HG02588 (cell line): ENCODE measurements around the gene NUDT2.
"Not testable (repeated sequence)": the region's sequence is repeated elsewhere in the genome, so short reads cannot be mapped to it uniquely, and the experiment has no call there.

Experiments
- ATAC-seq: cut with Tn5 transposase; IDR thresholded peaks from one replicate; pipeline ENCODE4 v1.9.1; 2021; ENCODE audit warnings: mild to moderate bottlenecking, moderate library complexity; ENCODE audit not compliant: unreplicated experiment

NUDT2 gene

DNA sequence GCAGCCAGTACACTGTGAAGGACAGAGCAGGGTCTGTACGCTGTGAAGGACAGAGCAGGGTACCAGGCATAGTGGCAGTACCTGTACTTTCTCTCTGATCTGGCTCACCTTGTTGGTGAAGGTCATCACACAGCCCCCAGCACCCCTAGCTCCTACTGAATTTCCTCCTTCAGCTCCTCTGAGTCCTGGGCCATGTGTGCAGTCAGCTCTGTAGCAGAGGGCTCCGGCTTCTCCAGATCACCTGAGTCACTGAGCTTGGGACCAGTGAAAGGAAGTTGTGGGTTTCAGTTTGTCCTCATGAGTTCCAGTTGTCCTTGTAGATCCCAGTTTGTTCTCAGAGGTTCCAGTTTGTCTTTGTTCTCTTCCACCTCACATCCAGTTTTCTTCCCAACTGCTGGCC is 5.5 kb downstream of the NUDT2 start:
- ATAC-seq = no peak

- no peak for ATAC-seq
These were observed 6.0 kb downstream of the NUDT2 start for GRCh38 chr9:34335376-34335775.

- ATAC-seq = no peak
These were observed 8.0 kb downstream of the NUDT2 start for GRCh38 chr9:34337403-34337802.

- ATAC-seq = not testable (repeated sequence)
These were observed 8.7 kb downstream of the NUDT2 start for GRCh38 chr9:34338079-34338478.

DNA sequence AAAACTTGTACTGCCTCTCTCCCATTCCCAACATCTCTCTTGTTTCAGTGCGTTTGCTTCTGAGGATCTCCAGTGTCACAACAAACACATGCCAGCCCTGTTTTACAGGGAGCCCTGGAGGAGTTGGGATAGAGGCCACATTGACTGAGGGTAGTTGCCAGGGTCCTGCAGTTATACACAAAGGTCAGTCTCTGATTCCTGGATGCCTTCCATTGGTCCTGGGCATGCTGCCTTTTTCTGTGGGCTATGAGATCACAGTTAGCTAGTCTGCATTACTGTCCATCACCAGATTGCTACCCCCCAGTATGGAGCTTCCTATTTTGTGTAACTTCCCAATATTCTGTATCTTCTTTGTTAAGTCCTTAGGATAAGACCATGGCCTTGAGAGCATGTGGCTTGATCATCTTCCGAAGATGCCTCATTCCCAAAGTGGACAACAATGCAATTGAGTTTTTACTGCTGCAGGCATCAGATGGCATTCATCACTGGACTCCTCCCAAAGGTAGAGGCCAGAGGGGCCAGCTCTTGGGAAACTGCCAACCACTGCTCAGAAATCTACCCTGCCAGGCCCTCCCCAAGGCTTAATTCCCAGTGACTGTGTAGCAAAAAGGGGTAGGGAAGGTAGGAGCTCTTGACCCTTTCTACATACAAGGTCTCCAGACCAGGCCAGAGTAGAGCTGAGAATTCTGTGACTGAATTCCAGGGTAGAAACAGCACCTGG is 9.5 kb downstream of the NUDT2 start:
- ATAC-seq = no peak

DNA sequence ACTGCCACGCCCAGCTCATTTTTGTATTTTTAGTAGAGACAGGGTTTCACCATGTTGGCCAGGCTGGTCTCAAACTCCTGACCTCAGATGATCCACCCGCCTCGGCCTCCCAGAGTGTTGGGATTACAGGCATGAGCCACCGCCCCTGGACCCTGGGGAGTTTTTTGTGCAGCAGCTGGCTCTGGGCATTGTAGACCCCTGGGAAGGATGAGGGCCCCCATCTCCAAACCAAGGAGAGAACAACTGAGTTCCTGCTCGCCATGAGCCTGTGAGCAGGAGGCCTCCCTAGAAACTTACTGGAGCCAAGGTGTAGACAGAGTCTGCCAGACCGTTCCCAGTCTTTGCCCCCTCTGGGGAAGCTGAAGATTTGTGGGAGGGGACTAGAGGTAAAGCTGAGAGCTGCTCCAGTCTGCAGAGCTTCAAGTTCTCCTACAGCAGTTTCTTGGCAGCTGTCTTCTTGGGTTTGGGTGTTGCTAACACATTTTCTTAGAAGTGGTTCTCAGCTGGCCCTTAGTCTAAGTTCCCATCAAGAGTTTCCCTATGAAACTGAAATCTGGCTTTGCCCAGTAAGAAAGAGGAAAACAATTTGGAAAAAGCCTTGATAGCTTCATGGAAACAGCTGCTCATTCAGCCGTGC is 12.4 kb downstream of the NUDT2 start:
- ATAC-seq = no peak

GRCh38 chr9:34343090-34343489 is 13.7 kb downstream of the NUDT2 start:
- no peak for ATAC-seq

DNA sequence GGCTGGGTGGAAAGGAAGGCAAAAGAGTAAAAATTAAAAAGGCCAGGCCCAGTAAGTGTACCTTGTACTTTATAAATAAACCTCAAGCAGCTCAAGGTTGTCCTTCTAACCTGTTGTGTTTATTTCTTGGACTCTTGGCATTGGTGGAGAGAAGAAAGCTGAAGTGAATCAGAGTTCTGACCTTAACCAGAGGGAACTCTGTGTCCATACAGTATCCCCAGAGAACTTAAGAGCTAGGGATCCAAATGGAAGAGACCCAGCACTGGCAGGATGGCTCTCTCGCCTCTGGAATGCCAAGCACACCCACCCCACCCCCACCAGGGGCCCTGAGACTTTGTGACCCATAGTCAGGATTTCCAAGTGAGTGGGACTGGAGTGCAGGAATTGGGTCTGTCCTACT is 14.2 kb downstream of the NUDT2 start:
- no peak for ATAC-seq

DNA sequence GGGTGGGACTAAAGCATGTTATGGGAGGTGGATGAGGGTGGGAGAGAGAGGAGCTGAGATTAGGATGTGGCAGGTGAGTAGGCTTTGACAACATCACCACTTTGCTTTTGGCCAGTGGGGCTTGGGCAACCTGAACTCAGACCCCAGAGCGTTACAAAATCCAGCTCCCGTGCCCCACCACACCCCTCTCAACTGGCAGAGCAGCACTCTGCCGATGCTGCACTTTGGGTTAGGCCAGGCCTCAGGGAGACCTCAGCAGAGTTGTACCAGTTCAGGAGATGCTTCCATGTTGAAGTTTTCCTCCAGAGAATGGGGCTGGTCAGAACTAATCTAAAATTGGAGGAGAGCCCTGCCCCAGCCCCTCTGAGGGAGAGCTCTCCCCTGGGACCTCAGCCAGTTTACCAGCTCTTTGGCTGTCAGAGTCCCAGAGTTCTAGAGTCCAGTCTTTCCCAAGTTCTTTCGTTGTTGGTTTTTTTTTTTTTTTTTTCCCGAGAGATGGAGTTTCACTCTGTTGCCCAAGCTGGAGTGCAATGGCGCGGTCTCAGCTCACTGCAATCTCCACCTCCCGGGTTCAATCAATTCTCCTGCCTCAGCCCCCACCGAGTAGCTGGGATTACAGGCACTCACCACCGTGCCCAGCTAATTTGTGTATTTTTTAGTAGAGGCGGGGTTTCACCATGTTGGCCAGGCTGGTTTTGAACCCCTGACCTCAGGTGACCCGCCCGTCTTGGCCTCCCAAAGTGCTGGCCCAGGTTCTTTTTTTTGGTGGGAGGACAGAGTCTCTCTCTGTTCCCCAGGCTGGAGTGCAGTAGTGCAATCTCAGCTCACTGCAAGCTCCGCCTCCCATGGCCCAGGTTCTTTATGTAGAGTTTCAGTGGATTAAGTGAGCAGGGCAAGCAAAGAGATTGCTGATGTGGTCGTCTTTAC is 17.8 kb downstream of the NUDT2 start:
- no peak for ATAC-seq

DNA sequence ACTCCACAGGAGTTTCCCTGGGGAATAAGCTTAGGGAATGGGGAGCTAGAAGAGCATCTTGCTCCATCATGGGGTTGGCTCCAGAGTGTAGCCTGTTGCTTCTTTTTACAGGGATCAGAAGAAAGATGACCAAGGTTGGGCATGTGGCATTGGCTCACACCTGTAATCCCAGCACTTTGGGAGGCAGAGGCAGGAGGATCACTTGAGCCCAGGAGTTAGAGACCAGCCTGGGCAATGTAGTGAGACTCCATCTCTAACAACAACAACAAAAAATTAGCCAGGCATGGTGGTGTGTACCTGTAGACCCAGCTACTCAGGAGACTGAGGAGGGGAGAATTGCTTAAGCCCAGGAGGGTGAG is 18.4 kb downstream of the NUDT2 start:
- no peak for ATAC-seq

GRCh38 chr9:34349324-34349723 is 20.0 kb downstream of the NUDT2 start:
- ATAC-seq = no peak

DNA sequence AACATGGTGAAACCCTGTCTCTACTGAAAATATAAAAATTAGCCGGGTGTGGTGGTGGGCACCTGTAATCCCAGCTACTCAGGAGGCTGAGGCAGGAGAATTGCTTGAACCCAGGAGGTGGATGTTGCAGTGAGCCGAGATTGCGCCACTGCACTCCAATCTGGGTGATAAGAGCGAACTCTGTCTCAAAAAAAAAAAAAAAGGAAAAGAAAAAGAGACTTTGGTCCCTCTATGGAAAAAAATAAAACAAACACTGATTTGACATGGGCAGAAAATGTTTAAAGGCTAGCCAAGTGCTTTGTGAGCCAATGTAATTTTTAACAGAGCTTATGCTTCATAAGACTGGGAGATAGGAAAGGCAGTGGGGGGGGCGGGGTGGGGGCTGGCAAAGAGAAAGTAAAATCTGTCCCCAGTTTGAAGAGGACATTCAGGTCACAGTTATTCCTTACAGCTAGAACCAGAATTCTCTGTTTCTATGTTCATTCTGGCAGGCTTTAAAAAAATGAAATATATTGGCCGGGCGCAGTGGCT is 22.8 kb downstream of the NUDT2 start:
- not testable (repeated sequence) for ATAC-seq

DNA sequence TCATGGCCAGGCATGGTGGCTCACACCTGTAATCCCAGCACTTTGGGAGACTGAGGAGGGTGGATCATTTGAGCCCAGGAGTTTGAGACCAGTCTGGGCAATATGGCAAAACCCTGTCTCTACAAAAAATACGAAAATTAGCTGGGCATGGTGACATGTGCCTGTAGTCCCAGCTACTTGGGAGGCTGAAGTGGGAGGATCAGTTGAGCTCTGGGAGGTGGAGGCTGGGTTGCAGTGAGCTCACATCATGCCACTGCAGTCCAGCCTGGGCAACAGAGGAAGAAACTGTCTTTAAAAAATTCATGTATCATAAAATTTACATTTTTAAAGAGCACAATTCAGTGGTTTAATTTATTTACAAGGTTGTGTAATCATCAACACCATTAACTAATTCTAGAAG is 23.6 kb downstream of the NUDT2 start:
- ATAC-seq = not testable (repeated sequence)

DNA sequence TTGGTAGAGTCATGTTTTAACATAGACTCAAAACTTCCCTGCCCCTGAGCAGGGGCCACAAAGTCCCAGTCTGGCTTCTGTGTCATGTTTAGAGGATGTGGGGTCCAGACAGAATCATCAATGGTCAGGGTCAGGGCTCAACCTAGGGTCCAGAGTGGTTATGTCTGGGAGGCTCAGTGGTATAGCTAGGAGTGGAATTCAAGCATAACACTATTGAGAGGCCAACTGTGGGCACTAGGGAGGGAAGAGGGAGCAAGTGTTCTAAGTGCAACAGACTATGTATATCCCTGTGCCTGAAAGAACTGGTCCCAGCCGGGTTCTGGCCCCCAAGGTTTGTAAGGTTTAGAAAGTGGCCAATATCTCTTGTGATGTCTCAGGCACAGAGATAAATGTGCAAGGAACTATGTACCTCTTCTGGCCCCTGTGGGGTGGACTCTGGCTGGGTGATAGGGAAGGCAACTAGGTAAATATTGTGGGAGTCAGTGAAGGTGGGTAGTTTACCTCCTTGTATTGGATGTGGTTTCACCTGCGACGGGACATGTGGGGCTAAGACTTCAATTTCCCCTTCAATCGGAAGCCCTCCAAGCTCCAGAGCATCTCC is 33.3 kb downstream of the NUDT2 start:
- ATAC-seq = no peak

DNA sequence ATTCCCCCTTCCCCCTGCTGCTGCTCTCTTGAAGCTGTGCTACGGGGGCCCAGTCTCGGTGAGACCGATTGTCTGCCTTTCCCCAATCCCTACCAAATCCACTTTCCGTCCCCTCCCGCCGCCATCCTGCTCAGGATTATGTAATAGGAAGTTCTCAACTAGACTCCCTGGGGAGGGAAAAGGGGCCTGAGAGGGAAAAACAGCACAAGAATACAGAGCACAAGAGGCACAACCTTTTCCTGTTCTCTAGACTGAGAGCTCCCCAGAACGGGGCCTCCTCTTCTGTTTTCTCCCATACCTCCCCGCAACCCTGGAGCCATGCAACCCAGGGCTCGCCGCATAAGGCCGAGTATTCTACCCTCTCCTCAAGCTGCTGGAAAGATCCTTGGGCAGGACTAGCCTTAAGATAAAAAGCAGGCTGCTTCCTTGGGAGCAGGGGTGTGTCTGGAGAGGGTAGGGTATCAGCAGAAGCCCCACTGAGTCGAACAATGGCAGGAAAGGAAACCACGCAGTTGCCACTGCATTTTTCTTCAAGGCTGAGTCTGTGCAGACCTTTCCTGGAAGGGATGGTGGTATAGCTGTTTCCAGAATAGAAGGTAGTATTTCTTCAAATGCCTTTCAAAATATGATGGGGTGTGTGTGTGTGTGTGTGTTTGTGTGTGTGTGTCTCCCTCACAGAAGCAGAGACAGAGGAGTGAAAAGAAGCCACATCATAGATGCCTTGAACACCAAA is 34.4 kb downstream of the NUDT2 start:
- no peak for ATAC-seq

GRCh38 chr9:34365282-34365681 is 35.9 kb downstream of the NUDT2 start:
- no peak for ATAC-seq

- ATAC-seq = no peak
These were observed 37.0 kb downstream of the NUDT2 start for GRCh38 chr9:34366365-34366764.

DNA sequence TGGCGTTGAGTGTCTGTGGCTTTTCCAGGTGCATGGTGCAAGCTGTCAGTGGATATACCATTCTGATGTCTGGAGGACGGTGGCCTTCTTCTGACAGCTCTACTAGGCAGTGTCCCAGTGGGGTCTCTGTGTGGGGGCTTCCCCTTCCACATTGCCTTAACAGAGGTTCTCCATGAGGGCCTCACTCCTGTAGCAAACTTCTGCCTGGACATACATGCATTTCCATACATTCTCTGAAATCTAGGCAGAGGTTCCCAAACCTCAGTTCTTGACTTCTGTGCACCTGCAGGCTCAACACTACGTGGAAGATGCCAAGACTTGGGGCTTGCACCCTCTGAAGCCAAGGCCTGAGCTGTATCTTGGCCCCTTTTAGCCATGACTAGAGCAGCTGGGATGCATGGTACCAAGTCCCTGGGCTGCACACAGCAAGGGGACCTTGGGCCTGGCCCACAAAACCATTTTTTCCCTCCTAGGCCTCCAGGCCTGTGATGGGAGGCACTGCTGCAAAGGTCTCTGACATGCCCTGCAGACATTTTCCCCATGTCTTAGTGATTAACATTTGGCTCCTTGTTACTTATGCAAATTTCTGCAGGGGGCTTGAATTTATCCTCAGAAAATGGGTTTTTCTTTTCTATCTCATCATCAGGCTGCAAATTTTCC is 38.5 kb downstream of the NUDT2 start:
- not testable (repeated sequence) for ATAC-seq

GRCh38 chr9:34368796-34369195 is 39.4 kb downstream of the NUDT2 start:
- ATAC-seq = not testable (repeated sequence)

- no peak for ATAC-seq
These were observed 40.3 kb downstream of the NUDT2 start for GRCh38 chr9:34369636-34370035.
